GM18520 (cell line): ENCODE results near the gene MOCS1.

ENCODE experiments used
- ATAC-seq: cut with Tn5 transposase; IDR thresholded peaks from one replicate; pipeline ENCODE4 v1.9.1; 2021; ENCODE audit not compliant: unreplicated experiment

The MOCS1 gene

GRCh38 chr6:39950125-39950720, 16.0 kb upstream of the MOCS1 start:
- no peak for ATAC-seq

GRCh38 chr6:39948199-39948791, 14.0 kb upstream of the MOCS1 start:
- ATAC-seq: no peak

GRCh38 chr6:39947611-39948068, 13.4 kb upstream of the MOCS1 start:
- no peak for ATAC-seq

GRCh38 chr6:39945626-39946025, 11.4 kb upstream of the MOCS1 start:
- ATAC-seq: no peak

- no peak for ATAC-seq
Observed at GRCh38 chr6:39942903-39943580, 8.8 kb upstream of the MOCS1 start.

- ATAC-seq: no peak
Observed at GRCh38 chr6:39941820-39942219, 7.6 kb upstream of the MOCS1 start.

- ATAC-seq: no peak
Observed at GRCh38 chr6:39941138-39941537, 6.9 kb upstream of the MOCS1 start.

GRCh38 chr6:39938773-39939654, 4.8 kb upstream of the MOCS1 start:
- ATAC-seq: no peak

GRCh38 chr6:39937686-39938333, 3.5 kb upstream of the MOCS1 start:
- no peak for ATAC-seq

GRCh38 chr6:39936857-39937256, 2.6 kb upstream of the MOCS1 start:
- no peak for ATAC-seq

- no peak for ATAC-seq
Observed at GRCh38 chr6:39935241-39935640, 979 bp upstream of the MOCS1 start.

GRCh38 chr6:39933669-39934130, 562 bp downstream of the MOCS1 start:
- no peak for ATAC-seq

GRCh38 chr6:39932386-39932910, 1.8 kb downstream of the MOCS1 start:
- ATAC-seq: no peak

- no peak for ATAC-seq
Observed at GRCh38 chr6:39931607-39932006, 2.7 kb downstream of the MOCS1 start.

GRCh38 chr6:39930540-39930939, 3.7 kb downstream of the MOCS1 start:
- no peak for ATAC-seq

GRCh38 chr6:39929733-39930461, 4.4 kb downstream of the MOCS1 start:
- no peak for ATAC-seq

- ATAC-seq: no peak
Observed at GRCh38 chr6:39929039-39929732, 5.1 kb downstream of the MOCS1 start.

- no peak for ATAC-seq
Observed at GRCh38 chr6:39927159-39927558, 7.1 kb downstream of the MOCS1 start.

GRCh38 chr6:39926668-39927067, 7.6 kb downstream of the MOCS1 start:
- ATAC-seq: no peak
